GM12872 (cell line): ENCODE data around the gene CDH20.

Experiments used
- TF ChIP-seq, protein P1 (sequence below): IDR thresholded peaks from 3 replicates; pipeline ENCODE4 v1.5.1; 2011; ENCODE audit warnings: low read depth, mild to moderate bottlenecking, low read length, moderate library complexity; ENCODE audit not compliant: insufficient read depth

The CDH20 gene

DNA sequence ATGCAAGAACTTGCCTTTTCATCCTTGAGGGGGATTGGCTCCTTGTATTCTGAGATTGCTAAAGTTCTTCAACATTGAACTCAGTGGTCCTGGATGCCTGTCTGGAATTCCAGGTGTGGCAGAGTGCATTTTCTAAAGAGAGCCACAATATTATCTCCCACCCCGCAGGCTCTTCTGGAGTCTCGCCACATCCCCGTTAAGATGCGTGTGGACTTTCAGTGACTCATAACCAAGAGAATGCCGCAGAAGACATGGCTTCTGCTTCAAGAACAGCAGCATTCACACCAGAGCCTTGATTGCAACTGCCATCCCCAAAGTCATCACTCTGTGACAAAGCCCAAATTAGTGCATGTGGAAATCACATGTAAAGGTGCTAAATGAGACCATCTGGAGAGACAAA, 142.7 kb downstream of the CDH20 start:
- TF ChIP-seq, protein P1, sequence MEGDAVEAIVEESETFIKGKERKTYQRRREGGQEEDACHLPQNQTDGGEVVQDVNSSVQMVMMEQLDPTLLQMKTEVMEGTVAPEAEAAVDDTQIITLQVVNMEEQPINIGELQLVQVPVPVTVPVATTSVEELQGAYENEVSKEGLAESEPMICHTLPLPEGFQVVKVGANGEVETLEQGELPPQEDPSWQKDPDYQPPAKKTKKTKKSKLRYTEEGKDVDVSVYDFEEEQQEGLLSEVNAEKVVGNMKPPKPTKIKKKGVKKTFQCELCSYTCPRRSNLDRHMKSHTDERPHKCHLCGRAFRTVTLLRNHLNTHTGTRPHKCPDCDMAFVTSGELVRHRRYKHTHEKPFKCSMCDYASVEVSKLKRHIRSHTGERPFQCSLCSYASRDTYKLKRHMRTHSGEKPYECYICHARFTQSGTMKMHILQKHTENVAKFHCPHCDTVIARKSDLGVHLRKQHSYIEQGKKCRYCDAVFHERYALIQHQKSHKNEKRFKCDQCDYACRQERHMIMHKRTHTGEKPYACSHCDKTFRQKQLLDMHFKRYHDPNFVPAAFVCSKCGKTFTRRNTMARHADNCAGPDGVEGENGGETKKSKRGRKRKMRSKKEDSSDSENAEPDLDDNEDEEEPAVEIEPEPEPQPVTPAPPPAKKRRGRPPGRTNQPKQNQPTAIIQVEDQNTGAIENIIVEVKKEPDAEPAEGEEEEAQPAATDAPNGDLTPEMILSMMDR = no peak

DNA sequence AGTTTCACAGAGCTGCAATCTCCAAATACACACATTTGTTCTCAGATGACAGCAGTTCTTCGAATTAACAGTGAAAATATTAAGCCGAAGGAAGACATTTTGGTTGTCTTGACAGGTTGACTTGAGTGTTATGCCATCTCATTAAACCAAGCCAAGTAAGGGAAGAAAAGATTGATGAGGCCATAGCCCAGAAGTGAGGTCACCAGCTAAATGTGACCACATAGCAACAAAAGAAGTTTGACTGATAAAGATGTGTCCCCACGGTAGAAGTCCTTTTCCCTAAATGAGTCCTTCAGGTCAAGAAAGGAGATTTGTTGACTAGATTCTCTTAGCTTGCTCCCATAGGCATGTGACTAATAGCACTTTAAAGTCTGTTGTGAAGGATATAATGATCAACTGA, 156.1 kb downstream of the CDH20 start:
- TF ChIP-seq, protein P1 = no peak

DNA sequence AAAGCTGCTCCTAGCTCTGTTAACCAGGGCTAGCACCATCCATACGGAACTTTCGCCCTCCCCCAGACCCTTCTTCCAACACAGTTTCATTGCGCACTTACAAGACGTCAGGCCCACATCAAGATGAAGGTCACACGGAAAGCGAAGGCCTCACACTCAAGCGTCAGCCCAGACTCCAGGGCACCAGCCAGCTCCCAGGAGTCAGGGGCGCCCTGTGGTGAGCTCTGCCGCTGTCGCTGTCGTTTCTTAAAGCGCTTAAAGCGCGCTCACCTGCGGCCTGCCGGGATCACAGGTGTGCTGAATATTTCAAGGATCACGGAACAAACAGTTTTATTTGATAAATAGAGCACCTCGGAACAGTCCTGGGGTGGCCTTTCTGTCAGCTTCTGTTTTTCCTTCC, 163.1 kb downstream of the CDH20 start:
- TF ChIP-seq, protein P1 = no peak

DNA sequence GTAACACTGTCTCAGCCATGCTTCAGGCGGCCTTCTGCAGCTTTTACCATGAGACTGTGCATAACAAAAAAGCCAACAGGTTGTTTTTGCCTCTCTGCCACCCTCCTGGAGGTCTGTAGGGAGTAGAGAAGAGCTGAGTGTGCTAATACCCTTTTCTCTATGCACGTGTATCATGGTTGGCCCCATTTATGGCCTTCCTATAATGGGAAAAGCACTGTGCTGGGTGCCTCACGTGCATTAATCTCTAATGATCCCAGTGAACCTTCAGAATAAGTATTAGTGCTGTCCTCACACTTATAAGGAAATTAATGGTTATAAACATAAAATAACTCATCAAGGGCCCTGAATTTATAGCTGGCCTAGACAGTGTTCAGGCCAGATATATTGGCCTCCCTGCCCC, 164.2 kb downstream of the CDH20 start:
- TF ChIP-seq, protein P1 = no peak

DNA sequence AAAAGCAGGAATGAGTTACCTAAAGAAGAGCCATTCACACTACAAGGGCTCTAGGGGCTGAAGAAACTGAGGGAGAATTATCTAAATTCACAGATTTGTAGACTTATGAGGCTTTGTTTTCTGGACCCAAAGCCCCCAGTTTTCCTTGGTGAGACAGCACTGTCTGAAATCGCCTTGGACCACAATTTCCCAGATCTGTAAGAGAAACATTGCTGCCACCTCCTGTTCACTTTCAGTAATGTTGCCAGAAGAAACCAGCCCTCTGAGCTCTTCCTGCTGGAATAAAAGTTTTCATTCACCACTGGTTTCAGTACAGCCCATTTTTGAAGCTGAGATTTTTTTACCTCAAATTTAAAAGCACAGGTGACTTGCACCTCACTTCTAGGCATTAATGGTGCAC, 169.2 kb downstream of the CDH20 start:
- TF ChIP-seq, protein P1 = peak; percentile 61; the same call in 2 of the 3 replicates

DNA sequence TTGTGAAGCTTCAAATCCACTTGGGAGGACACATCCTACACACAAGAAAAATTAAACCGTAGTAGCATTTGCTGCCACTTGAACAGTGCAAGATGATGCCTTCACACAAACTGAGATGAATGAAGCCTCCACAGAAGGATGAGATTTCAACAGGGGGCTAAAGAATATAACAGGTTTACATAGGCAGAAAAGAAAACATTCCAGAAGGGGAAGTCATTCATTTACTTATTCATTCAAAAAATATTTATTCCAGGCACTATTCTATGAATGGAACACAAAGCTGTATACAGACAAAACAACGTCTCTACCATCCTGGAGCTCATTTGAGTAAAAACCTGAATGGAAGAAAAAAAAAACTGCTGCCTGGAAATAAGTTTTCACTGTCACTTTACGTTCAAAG, 170.5 kb downstream of the CDH20 start:
- TF ChIP-seq, protein P1 = no peak

DNA sequence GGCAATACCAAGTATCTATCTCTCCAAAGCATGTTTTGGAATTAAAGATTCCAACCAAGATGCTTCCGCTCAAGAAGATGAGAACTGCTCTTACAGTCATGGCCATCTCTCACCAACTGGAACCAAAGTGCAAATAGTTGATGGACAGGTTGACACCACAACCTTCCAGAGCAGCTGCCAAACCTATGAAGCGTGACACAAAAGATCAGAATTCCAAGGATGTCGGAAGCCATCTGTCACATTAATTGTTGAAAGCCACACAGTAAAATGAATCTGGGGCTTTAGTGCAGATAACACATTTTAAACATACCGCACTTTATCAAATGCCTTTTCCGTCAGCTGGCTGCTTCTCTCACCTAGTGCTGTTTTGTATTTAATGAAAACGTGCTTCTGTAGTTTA, 195.7 kb downstream of the CDH20 start:
- TF ChIP-seq, protein P1 = no peak

DNA sequence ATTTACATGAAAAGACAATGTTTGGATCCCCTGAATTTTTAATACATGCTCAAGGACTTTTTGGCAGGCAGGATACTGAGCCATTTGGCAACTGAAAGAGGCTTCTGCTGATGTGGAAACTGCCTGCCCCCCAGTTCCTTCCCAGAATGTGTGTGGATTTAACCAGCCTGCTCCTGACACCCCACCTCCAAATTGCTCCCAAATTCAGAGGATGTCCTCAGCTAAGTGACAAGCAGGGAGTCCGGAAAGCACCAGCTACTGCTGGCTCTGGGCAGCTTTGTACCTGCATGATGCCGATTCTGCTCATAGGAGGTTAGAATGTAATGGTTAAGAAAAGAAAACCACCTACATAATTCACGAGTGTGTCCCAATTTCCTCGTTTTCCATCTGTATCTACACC, 197.5 kb downstream of the CDH20 start:
- TF ChIP-seq, protein P1 = no peak
